NCI-H2171 (cell line): ENCODE data around the gene GPR179.

Experiments
- DNase-seq: peaks from one replicate; lab custom pipeline; 2025; lab: John Stamatoyannopoulos, UW

Gene GPR179

GRCh38 chr17:38342886-38343607 is 709 bp downstream of the GPR179 start:
- no peak for DNase-seq

GRCh38 chr17:38341035-38341721 is 2.6 kb downstream of the GPR179 start:
- DNase-seq, result peak; percentile 50

- DNase-seq, result no peak
Measured at GRCh38 chr17:38339891-38340290, 3.9 kb downstream of the GPR179 start.

- DNase-seq, result no peak
Measured at GRCh38 chr17:38338535-38338934, 5.2 kb downstream of the GPR179 start.

- DNase-seq, result no peak
Measured at GRCh38 chr17:38338053-38338452, 5.7 kb downstream of the GPR179 start.

- DNase-seq, result no peak
Measured at GRCh38 chr17:38336838-38337237, 6.9 kb downstream of the GPR179 start.

- DNase-seq, result no peak
Measured at GRCh38 chr17:38334480-38335364, 9.0 kb downstream of the GPR179 start.

GRCh38 chr17:38333635-38334295 is 10.0 kb downstream of the GPR179 start:
- DNase-seq, result no peak

GRCh38 chr17:38332735-38333134 is 11.0 kb downstream of the GPR179 start:
- DNase-seq, result no peak

- DNase-seq, result no peak
Measured at GRCh38 chr17:38330941-38331411, 12.8 kb downstream of the GPR179 start.

GRCh38 chr17:38329808-38330730 is 13.7 kb downstream of the GPR179 start:
- DNase-seq, result no peak

GRCh38 chr17:38329284-38329683 is 14.5 kb downstream of the GPR179 start:
- no peak for DNase-seq

GRCh38 chr17:38328620-38329019 is 15.1 kb downstream of the GPR179 start:
- DNase-seq, result no peak

- no peak for DNase-seq
Measured at GRCh38 chr17:38327936-38328335, 15.8 kb downstream of the GPR179 start.

GRCh38 chr17:38326996-38327792 is 16.6 kb downstream of the GPR179 start:
- no peak for DNase-seq

GRCh38 chr17:38325221-38325851 is 18.4 kb downstream of the GPR179 start:
- DNase-seq, result peak; percentile 72

- no peak for DNase-seq
Measured at GRCh38 chr17:38324772-38325171, 19.0 kb downstream of the GPR179 start.

- no peak for DNase-seq
Measured at GRCh38 chr17:38324141-38324697, 19.5 kb downstream of the GPR179 start.

- DNase-seq, result no peak
Measured at GRCh38 chr17:38322897-38323296, 20.9 kb downstream of the GPR179 start.
